GM19239 (cell line): Measurements from ENCODE around the gene KCNAB1.

Experiments used
- DNase-seq: peaks from one replicate; pipeline ENCODE4 v3.0.0; 2011; ENCODE audit warnings: low spot score; ENCODE audit not compliant: insufficient read length
- FAIRE-seq: peaks from 2 replicates; lab custom pipeline; 2011; peaks lifted over from hg19 to GRCh38; lab: Jason Lieb, UNC

The KCNAB1 gene

GRCh38 chr3:156300929-156301840 is 180.8 kb downstream of the KCNAB1 start:
- DNase-seq = no peak
- no peak for FAIRE-seq

- no peak for FAIRE-seq
These were observed 182.8 kb downstream of the KCNAB1 start for GRCh38 chr3:156303001-156303707.

GRCh38 chr3:156304406-156304805 is 184.0 kb downstream of the KCNAB1 start:
- FAIRE-seq (no peak), DNase-seq (no peak)

More at GRCh38 chr3:156303001-156303707, 182.8 kb downstream of the KCNAB1 start:
- no peak for DNase-seq

GRCh38 chr3:156305672-156306071 is 185.3 kb downstream of the KCNAB1 start:
- FAIRE-seq (no peak), DNase-seq (no peak)

GRCh38 chr3:156307704-156308103 is 187.3 kb downstream of the KCNAB1 start:
- DNase-seq (no peak), FAIRE-seq (no peak)

- DNase-seq = no peak
- no peak for FAIRE-seq
These were observed 191.1 kb downstream of the KCNAB1 start for GRCh38 chr3:156311431-156311830.

GRCh38 chr3:156311930-156312329 is 191.6 kb downstream of the KCNAB1 start:
- FAIRE-seq (no peak), DNase-seq (no peak)

- FAIRE-seq (no peak), DNase-seq (no peak)
These were observed 195.7 kb downstream of the KCNAB1 start for GRCh38 chr3:156316076-156316475.

- DNase-seq (no peak), FAIRE-seq (no peak)
These were observed 197.2 kb downstream of the KCNAB1 start for GRCh38 chr3:156317462-156318074.

- FAIRE-seq = no peak
- DNase-seq = no peak
These were observed 201.6 kb downstream of the KCNAB1 start for GRCh38 chr3:156321945-156322344.

- FAIRE-seq = no peak
These were observed 203.1 kb downstream of the KCNAB1 start for GRCh38 chr3:156323466-156323865.

GRCh38 chr3:156330415-156330814 is 210.0 kb downstream of the KCNAB1 start:
- FAIRE-seq = no peak
- DNase-seq = no peak

More at GRCh38 chr3:156323466-156323865, 203.1 kb downstream of the KCNAB1 start:
- DNase-seq = no peak

GRCh38 chr3:156332304-156332703 is 211.9 kb downstream of the KCNAB1 start:
- FAIRE-seq = no peak
- no peak for DNase-seq

- no peak for DNase-seq
These were observed 214.6 kb downstream of the KCNAB1 start for GRCh38 chr3:156334841-156335545.

GRCh38 chr3:156339491-156339890 is 219.1 kb downstream of the KCNAB1 start:
- no peak for DNase-seq
- FAIRE-seq = no peak

More at GRCh38 chr3:156334841-156335545, 214.6 kb downstream of the KCNAB1 start:
- peak; percentile 55 for FAIRE-seq

GRCh38 chr3:156341332-156341731 is 221.0 kb downstream of the KCNAB1 start:
- FAIRE-seq (no peak), DNase-seq (no peak)

- DNase-seq (peak; percentile 34), FAIRE-seq (peak; percentile 95)
These were observed 221.5 kb downstream of the KCNAB1 start for GRCh38 chr3:156341831-156342416.

- no peak for FAIRE-seq
- DNase-seq = no peak
These were observed 223.8 kb downstream of the KCNAB1 start for GRCh38 chr3:156344215-156344614.

GRCh38 chr3:156349111-156349510 is 228.7 kb downstream of the KCNAB1 start:
- no peak for FAIRE-seq
- DNase-seq = no peak

GRCh38 chr3:156349978-156350377 is 229.6 kb downstream of the KCNAB1 start:
- FAIRE-seq (no peak), DNase-seq (no peak)
